Tongue (tissue), 2 donors: ENCODE measurements around the gene HAGHL. TPM values are rescaled to one million over a fixed set of nuclear protein-coding genes. Genes with fewer than 3 reads are reported as not detected.
A peak's percentile ranks its signal among the peaks of the same experiment; 100 is the strongest.

Experiments used
- DNase-seq: peaks from one replicate; pipeline ENCODE4 v3.0.0-alpha.2; 2015
- total RNA-seq: library from RNA; depleted of rRNA; stranded (reverse); fragments of >200 nt; gene quantifications from one replicate; pipeline ENCODE4 v1.2.3, GENCODE V29; 2014

The HAGHL gene, protein sequence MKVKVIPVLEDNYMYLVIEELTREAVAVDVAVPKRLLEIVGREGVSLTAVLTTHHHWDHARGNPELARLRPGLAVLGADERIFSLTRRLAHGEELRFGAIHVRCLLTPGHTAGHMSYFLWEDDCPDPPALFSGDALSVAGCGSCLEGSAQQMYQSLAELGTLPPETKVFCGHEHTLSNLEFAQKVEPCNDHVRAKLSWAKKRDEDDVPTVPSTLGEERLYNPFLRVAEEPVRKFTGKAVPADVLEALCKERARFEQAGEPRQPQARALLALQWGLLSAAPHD
- 1.5 TPM for total RNA-seq

DNA sequence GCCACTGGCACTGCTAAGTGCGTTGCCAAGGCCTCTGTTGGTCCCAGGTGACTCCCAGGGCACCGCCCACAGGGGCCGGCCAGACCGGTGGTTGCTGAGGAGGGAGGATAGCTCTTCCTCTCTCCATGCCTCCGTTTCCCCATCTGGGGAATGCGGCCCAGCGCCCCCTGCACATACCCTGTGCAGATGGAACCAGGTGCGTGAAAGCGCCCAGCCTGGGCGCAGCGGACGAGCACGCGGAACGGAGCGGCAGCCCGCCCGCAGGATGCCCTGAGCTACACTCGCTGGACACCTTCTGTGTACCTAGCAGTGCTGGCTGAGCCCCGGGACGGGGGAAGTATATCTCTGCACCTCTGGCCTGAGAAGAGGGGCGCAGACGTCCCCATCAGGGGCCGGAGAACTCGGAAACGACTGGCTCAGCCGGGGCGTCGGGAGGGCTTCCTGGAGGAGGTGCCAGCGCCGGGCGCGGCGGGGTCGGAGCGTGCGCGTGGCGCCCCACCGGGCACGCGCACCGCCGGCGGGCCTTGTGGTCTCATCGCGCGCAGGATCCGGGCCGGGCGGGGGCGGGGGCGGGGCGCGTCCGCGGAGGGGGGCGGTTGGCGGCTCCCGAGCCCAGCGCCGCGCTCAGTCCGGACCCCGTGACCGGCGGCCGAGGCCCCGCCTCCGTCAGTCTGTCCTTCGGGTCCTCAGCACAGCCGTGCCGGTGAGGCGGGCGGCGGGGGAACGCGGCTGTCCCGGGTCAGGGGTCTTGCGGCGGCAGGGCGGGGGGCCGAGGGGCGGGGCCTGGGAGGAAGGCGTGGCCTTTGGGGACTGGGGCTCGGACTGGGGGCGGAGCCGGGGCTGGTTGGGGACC lies at the start of gene HAGHL, which contains the start of gene CCDC78:
Gene HAGHL, plus strand, starts transcription at position 669 of the 853 bp plus-strand sequence. CDS start 404 bp downstream, outside the sequence.
Gene CCDC78, minus strand, starts transcription at position 6 of the 853 bp plus-strand sequence. CDS start 76 bp downstream, outside the sequence.
- DNase-seq: no peak

DNA sequence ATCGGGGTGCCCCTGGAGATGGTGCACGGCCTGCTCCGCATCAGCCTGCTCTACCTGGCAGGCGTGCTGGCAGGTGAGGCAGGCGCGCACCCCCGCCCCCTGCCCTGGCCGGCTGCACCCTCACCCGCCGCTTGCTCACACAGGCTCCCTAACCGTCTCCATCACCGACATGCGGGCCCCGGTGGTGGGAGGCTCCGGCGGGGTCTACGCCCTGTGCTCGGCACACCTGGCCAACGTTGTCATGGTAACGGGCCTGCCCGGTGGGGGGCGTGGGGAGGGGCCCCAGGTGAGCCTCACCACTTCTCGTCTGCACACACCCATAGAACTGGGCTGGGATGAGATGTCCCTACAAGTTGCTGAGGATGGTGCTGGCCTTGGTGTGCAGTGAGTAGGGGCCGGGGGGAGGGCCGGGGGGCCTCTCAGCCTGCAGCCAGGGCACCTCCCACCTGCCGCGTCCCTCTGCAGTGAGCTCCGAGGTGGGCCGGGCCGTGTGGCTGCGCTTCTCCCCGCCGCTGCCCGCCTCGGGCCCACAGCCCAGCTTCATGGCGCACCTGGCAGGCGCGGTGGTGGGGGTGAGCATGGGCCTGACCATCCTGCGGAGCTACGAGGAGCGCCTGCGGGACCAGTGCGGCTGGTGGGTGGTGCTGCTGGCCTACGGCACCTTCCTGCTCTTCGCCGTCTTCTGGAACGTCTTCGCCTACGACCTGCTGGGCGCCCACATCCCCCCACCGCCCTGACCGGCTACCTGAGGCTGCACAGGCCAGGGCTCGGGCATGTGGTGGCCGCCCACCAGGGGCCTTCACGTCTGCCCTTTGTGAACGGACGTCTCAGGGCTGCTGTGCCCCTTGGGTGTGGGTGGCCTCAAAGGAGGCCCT lies 49.4 kb upstream of the HAGHL start:
- DNase-seq: peak; percentile 59

GRCh38 chr16:678209-678857 lies 48.6 kb upstream of the HAGHL start:
- no peak for DNase-seq

- DNase-seq: peak; percentile 83
Observed at GRCh38 chr16:678858-679813, 47.8 kb upstream of the HAGHL start.

DNA sequence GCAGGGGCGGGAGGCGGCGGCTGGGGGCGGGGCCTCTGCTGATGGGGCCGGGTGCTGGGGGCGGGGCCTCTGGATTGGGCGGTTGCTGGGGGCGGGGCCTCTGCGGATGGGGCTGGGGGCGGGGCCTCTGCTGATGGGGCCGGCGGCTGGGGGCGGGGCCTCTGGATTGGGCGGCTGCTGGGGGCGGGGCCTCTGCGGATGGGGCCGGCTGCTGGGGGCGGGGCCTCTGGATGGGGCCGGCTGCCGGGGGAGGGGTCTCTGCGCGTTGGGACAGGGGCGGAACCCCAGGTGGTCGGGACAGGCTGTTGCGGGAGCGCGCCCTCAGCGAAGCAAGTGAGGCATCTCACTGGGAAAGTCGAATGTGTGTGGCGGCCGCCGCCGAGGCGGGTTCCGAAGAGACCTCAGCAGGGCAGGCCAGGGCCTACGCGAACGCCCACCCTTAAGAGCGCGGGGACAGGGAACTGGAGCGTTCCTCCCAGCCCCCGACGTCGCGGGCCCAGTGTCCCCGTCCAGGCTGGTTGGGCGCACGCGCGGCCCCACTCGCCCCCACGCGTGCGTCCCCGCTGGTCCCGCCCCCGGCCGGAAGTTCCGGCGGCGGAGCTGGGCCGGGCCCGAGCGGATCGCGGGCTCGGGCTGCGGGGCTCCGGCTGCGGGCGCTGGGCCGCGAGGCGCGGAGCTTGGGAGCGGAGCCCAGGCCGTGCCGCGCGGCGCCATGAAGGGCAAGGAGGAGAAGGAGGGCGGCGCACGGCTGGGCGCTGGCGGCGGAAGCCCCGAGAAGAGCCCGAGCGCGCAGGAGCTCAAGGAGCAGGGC lies 46.9 kb upstream of the HAGHL start, which contains the start of gene STUB1:
Gene STUB1, plus strand, starts transcription at position 597 of the 811 bp plus-strand sequence. Its CDS starts 116 bp downstream, at position 713.
- peak; percentile 95 for DNase-seq

DNA sequence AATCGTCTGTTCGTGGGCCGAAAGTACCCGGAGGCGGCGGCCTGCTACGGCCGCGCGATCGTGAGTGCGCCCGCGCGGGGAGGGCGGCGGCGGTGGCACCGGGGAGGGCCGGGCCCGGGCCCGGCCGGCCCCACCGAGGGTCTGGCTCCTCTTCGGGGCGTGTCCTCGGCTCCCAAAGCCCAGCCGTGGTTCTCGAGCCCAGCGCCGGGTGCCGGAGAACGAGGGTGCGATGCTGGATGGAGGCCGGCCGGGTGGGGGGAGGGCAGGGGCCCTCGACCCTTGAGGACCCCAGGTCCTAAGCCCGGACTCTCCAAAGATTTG lies 46.3 kb upstream of the HAGHL start:
- no peak for DNase-seq

DNA sequence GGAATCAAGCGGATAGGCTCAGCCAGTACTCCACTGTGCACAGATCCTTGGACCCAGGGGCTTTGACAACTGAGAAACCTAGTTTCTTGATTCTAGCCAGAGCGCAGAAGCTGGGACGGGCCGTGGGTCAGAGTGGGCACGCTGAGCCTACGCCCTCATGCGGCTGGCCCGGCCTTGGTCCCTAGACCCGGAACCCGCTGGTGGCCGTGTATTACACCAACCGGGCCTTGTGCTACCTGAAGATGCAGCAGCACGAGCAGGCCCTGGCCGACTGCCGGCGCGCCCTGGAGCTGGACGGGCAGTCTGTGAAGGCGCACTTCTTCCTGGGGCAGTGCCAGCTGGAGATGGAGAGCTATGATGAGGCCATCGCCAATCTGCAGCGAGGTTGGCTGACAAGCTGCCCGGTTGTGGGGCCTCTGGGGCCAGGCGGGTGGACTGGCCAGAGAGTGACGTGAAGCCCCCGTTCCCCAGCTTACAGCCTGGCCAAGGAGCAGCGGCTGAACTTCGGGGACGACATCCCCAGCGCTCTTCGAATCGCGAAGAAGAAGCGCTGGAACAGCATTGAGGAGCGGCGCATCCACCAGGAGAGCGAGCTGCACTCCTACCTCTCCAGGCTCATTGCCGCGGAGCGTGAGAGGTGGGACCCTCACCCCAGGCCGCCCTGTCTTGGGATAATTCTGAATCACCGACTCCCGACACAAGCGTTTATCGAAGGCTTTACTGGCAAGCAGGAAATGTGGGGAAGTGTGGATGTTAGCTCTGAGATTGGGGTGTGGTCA lies 45.8 kb upstream of the HAGHL start:
- no peak for DNase-seq

- no peak for DNase-seq
Observed at GRCh38 chr16:681746-682427, 45.0 kb upstream of the HAGHL start.

GRCh38 chr16:682493-683395 lies 44.2 kb upstream of the HAGHL start:
- no peak for DNase-seq

- DNase-seq: no peak
Observed at GRCh38 chr16:683396-684070, 43.4 kb upstream of the HAGHL start.

DNA sequence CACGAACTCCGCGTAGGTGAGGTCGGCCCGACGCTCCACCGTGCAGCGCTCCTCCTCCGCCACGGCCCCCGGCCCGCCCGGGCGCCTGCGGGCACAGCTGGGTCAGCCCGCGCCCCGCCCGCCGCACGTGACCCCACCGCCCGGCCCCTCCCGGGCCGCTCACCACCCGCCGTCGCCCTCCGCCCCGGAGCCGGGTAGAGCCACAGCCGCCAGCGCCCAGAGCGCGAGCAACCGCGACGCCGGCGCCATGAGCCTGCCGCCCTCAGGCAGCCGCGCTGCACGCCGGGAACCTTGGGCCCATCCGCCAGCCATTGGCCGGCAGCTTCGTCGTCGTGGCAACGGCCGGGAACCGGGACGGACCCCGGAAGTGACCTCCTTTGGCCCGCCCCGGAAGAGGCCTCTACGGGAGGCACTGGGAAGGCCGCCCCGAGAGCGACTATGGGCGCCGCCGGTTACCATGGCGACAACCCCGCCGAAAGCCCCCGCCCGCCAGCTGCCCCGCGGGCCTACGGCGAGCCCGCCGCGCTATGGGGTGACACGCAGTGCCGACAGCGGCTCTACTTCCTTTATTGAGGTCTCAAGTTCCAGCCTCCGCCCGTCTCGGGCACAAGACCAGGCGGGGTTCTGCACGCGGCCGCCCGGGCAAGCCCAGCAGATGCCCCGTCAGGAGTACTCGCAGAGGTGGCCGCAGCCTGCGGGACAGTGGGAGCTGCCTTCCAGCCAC lies 42.7 kb upstream of the HAGHL start, which contains the start of gene JMJD8:
Gene JMJD8, minus strand, starts transcription at position 264 of the 724 bp plus-strand sequence. Its CDS starts 15 bp downstream, at position 249.
- DNase-seq: peak; percentile 98

DNA sequence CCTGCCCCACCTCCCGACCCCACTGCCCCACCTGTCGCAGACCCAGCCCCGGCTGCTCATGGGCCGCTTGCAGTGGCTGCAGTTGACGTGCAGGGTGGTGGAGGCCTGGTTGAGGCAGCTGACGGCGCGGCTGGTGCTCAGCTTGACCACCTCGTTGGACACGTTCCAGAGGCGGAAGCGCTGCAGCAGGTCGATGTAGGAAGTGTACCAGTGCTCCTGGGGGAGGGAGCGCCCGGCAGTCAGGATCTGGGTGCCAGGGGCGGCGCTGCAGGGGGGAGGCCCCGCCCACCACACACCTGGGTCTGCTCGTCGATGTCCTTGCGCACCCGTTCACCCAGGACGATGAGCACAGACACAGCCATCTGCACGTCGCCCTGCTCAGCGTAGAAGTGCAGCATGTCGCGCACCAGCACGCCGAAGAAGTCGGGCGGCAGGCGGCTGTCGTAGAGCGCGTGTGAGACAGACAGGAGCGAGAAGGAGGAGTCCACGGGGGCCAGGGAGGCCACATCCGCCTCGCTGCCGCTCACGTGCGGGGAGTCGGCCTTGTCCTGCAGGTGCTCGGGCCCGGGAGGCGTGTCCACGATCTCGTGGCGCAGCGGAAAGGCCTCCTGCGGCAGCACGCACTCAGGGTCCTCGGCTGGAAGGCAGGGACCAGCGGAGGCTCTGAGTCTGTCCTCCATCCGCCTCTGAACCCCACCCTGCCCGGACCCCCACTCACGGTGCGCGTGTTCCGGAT lies 41.8 kb upstream of the HAGHL start:
- DNase-seq: no peak

DNA sequence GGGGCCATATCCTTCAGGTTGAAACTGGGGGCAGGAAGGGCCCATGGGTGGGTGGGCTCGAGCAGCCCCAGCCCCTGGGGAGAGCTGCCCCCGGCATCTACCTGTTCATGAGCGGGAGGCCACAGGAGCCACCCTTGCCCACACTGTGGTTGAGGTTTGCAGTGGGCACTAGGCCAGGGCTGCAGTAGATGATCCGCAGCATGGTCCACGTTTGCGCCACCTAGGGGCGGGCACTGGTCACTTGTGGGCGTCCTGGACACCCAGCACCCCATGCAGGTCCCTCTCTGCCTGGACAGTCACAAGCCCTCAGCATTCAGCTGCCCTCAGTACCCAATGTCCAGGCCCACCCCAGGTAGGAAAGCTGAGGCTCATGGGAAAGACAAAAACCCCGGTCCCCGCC lies 40.9 kb upstream of the HAGHL start:
- no peak for DNase-seq

- DNase-seq: no peak
Observed at GRCh38 chr16:686459-687260, 40.2 kb upstream of the HAGHL start.
